ENCODE data around the gene COLEC11.

Gene COLEC11

GRCh38 chr2:3563521-3563976 lies 31.4 kb upstream of the COLEC11 start:
- CTCF ChIA-PET = no interaction called here
- peaks cover 0 to 3% of the 10 kb centered on the region in 2 experiments; a peak in 2 of 3 replicates for H3K36me3 ChIP-seq (ENCODE audit: control insufficient read depth in 2 of 2, insufficient read depth in 1 of 2, low read length in 2 of 2)
- no peak for TF ChIP-seq ZSCAN18 (tag by site-specific recombination; IDR thresholded peaks at IDR 0.05)
- TF ChIP-seq ZNF19 (tag by site-specific recombination; IDR thresholded peaks at IDR 0.05; ENCODE audit: low read depth) = no peak
- TF ChIP-seq ZNF140 (tag by site-specific recombination; IDR thresholded peaks at IDR 0.05) = no peak
- no peak for TF ChIP-seq PRDM10 (tag by site-specific recombination; IDR thresholded peaks at IDR 0.05)
- no peak for TF ChIP-seq HOXA7 (CRISPR knock-in tag; IDR thresholded peaks at IDR 0.05; ENCODE audit: borderline replicate concordance)
- TF ChIP-seq TSHZ1 (tag by site-specific recombination; IDR thresholded peaks at IDR 0.05; ENCODE audit: borderline replicate concordance) = no peak
- TF ChIP-seq ZNF335 (tag by site-specific recombination; conservative IDR thresholded peaks at IDR 0.05) = no peak
- TF ChIP-seq ZNF354C (tag by site-specific recombination; IDR thresholded peaks at IDR 0.05; ENCODE audit: borderline replicate concordance, low read depth) = no peak
- no peak for TF ChIP-seq ZNF391 (tag by site-specific recombination; IDR thresholded peaks at IDR 0.05; ENCODE audit: borderline replicate concordance, low read depth)
- H3K4me3 ChIP-seq (ENCODE audit: low read depth, low read length) = no peak overlapping the region
- POLR2A ChIA-PET = no interaction called here
- no peaks in the 10 kb centered on the region for H3K9me3 ChIP-seq (ENCODE audit: control insufficient read depth, insufficient read depth, low read depth, low read length)
- no peaks in the 10 kb centered on the region for H3K4me1 ChIP-seq (ENCODE audit: control insufficient read depth, insufficient read depth, low read length)
- no peak overlapping the region for H3K27ac ChIP-seq (ENCODE audit: extremely low read depth, low read depth, low read length)

- Histone ChIP-seq H3K9me3 (ENCODE audit: control insufficient read depth, insufficient read depth, low read depth, low read length) (no peaks in the 10 kb centered on the region), H3K36me3 (ENCODE audit: control insufficient read depth in 2 of 2, insufficient read depth in 1 of 2, low read length in 2 of 2) (peaks cover 0 to 4% of the 10 kb centered on the region in 2 experiments; a peak in 1 of 3 replicates), H3K4me1 (ENCODE audit: control insufficient read depth, insufficient read depth, low read length) (no peaks in the 10 kb centered on the region), H3K27ac (ENCODE audit: extremely low read depth, low read depth, low read length) (no peak overlapping the region), H3K4me3 (ENCODE audit: low read depth, low read length) (no peak overlapping the region)
- ChIA-PET CTCF (no interaction called here), POLR2A (no interaction called here)
- TF ChIP-seq ZNF621 (tag by site-specific recombination; IDR thresholded peaks at IDR 0.05) (no peak), ZNF169 (tag by site-specific recombination; IDR thresholded peaks at IDR 0.05) (no peak), KLF16 (tag by site-specific recombination; IDR thresholded peaks at IDR 0.05) (no peak), ZNF791 (tag by site-specific recombination; IDR thresholded peaks at IDR 0.05) (no peak), MZF1 (tag by site-specific recombination; IDR thresholded peaks at IDR 0.05; ENCODE audit: borderline replicate concordance) (no peak), HOXA7 (CRISPR knock-in tag; IDR thresholded peaks at IDR 0.05; ENCODE audit: borderline replicate concordance) (no peak), SCRT2 (tag by site-specific recombination; IDR thresholded peaks at IDR 0.05) (no peak), ZNF514 (tag by site-specific recombination; IDR thresholded peaks at IDR 0.05) (no peak), ZNF623 (tag by site-specific recombination; IDR thresholded peaks at IDR 0.05) (no peak), ZNF26 (tag by site-specific recombination; IDR thresholded peaks at IDR 0.05) (no peak), MEIS1 (CRISPR knock-in tag; IDR thresholded peaks at IDR 0.05; ENCODE audit: borderline replicate concordance) (no peak), ZFP69B (tag by site-specific recombination; IDR thresholded peaks at IDR 0.05) (no peak), ZNF366 (tag by site-specific recombination; conservative IDR thresholded peaks at IDR 0.05) (no peak), ZXDB (tag by site-specific recombination; IDR thresholded peaks at IDR 0.05) (no peak)
Observed at GRCh38 chr2:3565117-3565516, 29.8 kb upstream of the COLEC11 start.

Data from HEK293 (cell line).